DMS114 treated with DMSO at 0.1 percent for 48 hours (cell line): ENCODE results near the gene CEP290.
"Not testable (repeated sequence)": the region's sequence is repeated elsewhere in the genome, so short reads cannot be mapped to it uniquely, and the experiment has no call there.

ENCODE experiments used
- DNase-seq: peaks from one replicate; lab custom pipeline; 2025; ENCODE audit not compliant: unreplicated experiment; lab: John Stamatoyannopoulos, UW

Gene CEP290

DNA sequence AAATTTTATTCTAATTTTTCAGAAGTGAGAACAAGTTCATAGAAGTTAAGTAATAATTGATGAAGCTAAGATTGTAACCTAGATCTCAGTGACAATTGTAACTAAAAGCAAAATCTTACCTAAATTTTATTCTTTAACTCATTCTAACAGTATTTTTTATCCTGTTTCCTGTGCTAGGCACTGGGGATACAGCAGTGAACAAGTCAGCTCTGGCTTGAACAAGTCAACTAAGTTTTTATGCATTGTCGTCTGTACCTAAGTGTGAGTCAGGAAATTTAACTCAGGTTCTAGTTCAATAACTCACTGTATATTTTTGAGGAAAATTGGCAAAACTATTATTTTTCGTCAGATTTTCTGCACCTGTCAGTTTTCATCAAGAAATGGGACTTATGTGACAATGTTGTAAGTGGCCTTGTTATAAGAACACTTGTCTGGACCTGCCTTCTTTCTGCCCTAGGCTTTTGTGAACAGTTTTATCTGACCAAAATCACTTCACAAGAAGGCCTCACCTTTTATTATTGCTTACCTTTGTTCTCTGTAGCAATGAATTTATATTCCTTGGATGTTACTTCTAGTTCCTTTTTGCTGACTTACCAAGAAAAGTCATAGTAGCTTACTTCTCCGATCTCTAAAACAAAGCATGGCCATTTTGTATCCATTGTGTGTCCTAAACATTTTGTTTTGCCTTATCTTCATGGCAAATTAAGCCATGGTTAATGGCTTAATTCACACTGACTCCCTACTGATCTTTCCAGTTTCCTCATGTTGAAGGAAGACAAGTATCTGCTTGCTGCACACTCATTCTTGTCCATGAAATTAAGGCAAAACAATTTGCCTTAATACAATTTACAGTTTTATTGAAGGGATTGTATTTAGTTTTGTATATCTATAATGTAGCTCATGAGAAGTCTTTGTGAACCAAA lies 2.9 kb upstream of the CEP290 start:
- DNase-seq: no peak

GRCh38 chr12:88144037-88144436 lies 2.1 kb upstream of the CEP290 start:
- no peak for DNase-seq

- no peak for DNase-seq
Measured at GRCh38 chr12:88142610-88142991, 713 bp upstream of the CEP290 start.

DNA sequence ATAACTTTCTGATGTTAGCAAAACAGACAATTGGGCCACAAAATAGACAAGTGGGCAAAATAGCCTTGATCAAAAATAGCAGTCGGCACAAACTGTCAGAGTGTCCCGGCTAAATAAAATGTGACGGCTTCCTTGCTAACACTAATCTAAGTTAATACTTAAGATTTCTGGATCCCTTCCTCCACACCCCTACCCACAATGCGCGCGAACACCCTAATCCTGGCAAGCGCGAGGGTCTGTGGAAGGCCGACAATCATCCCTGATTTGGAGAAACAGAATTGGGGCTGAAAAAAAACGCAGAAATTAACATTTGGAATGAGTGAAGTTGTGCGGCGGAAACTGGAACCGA lies 489 bp downstream of the CEP290 start:
- no peak for DNase-seq

- DNase-seq: not testable (repeated sequence)
Measured at GRCh38 chr12:88139711-88140110, 2.2 kb downstream of the CEP290 start.

DNA sequence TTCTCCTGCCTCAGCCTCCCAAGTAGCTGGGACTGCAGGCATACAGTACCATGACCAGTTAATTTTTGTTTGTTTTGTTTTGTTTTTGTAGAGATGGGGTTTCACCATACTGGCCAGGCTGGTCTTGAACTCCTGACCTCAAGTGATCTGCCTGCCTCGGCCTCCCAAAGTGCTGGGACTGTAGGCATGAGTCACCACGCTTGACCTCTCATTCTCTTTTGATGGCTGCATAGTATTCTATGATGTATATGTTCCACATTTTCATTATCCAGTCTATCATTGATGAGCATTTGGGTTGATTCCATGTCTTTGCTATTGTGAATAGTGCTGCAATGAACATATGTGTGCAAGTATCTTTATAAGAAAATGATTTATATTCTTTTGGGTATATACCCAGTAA lies 8.7 kb downstream of the CEP290 start:
- DNase-seq: not testable (repeated sequence)

- no peak for DNase-seq
Measured at GRCh38 chr12:88132392-88132791, 9.5 kb downstream of the CEP290 start.

DNA sequence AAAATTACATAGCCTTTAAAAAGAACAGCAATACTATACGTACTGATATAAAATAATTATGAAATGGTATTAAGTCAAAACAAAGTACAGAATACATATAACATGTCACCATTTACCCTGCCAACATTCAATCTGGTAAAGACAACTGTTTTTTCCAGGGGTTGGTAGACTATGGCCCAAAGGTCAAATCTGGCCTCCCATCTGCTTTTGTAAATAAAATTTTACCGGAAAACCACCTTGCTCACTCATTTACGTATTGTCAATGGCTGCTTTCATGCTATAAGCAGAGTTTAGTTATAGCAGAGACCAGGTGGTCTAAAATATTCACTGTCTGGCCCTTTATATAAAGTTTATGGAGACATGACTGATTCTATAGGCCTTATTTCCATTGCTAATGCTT lies 14.0 kb downstream of the CEP290 start:
- DNase-seq: no peak

- DNase-seq: no peak
Measured at GRCh38 chr12:88127099-88127498, 14.8 kb downstream of the CEP290 start.

DNA sequence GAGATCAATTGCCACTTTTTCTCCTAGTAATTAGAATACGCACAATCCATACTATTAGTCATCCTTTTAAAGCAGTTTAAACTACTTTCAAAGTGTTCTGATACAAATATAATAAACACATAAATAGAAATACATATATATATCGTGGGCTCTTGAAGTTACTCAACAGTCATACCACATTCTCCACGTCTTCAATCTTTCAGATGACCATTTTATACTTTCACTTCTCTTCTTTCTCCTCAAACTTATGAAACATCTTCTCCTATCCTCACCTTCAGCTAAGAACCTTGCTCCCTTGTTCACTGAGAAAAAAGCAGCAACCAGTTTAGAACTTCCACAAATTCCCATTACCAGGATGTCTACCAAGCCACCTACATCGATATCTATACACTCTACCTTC lies 19.2 kb downstream of the CEP290 start:
- no peak for DNase-seq

- DNase-seq: no peak
Measured at GRCh38 chr12:88113871-88114270, 28.0 kb downstream of the CEP290 start.

DNA sequence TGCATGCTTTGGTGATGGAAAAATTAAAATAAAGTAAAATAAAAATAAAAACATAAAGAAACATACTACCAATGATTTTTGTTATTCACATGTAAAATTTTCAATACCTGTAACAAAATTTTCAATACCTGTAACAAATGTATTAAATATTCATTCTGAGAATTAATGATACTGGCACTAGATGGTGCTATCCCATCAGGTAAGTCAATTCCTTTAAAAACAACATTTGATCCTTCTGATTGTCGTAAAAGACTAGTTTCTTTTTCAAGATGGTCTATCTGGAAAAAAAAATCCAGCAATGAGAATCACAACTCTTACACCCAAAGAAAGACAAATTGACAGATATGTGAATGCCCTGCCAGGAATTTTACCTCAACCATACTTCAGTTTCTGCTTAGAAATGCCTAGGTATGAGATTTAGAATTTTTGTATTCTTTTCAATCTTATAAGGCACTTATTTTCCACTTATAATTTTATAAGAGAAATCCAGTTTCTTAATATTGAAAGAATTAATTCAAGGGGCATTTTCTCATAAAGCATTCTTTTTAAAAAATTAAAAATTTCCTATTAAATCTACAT lies 30.7 kb downstream of the CEP290 start:
- peak; percentile 40 for DNase-seq

DNA sequence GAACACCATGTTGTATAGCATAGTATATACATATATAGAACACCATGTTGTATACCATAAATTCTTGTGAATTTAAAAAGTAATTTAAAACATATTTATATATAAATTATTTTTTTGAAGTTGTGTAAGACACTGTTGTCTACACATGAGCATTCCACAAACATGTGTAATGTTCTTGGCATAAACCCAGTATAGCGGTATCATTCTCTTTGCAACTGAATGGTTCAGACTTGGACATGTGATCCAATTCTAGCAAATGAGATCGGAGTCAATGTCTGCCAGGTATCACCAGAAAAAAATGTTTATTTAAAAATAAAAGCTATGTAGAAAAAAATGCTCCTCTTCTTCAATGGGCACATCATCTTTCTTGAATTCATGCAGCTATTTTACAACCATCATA lies 33.9 kb downstream of the CEP290 start:
- DNase-seq: no peak

DNA sequence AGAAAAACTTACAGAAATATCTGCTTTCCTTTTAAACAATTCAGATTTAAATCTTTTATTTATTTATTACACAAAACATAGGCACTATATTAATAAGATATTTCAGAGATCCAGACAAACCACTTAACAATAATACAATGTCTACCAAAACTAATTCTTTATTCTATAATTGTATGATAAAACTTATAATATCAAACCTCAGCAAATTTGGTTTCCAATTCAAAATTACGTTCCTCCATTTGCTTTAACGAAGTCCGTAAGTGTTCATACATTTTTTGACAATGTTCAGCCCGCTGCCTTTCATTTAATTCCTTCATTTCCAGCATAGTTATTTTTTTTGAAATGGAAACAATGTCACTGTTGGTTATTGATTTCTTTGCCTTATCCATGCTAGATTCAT lies 48.3 kb downstream of the CEP290 start:
- no peak for DNase-seq

DNA sequence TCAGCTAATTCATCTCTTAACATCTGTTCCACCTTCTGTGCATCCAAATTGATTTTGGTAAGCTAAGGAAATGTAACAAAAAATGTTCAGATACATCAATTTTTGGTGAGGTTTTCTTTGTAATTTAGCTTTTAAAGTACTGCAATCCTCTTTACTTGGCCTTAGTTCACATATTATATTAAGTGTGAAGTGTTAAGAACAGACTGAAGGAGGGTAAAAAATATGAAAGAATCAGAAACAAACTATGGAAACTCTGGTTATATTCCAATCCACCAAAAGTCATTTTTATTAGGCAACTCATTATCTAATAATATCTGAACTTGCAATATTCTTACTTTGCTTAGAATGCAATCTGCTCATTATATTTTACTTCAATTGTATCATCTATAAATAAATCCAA lies 49.1 kb downstream of the CEP290 start:
- no peak for DNase-seq

GRCh38 chr12:88084210-88084609 lies 57.7 kb downstream of the CEP290 start:
- no peak for DNase-seq

DNA sequence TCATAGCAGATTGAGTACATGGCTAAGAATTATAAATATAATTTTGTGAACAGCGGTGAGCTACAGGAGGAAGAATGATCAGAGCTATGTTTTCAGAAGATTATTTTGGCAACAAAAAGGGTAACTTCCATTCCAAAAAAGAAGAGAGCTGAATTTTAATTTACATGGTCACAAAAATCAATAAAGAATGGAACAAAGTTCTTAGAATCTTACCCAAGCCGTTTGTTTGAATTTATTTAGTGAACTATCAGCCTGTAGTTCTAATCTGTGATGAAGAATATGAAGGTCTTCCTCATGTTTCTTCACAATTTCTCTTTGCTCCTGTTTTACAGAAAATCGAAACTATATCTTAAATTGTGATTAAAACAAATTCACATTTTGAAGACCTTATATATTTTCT lies 58.3 kb downstream of the CEP290 start:
- DNase-seq: no peak

- DNase-seq: no peak
Measured at GRCh38 chr12:88081247-88081646, 60.6 kb downstream of the CEP290 start.

- no peak for DNase-seq
Measured at GRCh38 chr12:88067301-88067700, 74.6 kb downstream of the CEP290 start.

GRCh38 chr12:88063375-88063774 lies 78.5 kb downstream of the CEP290 start:
- no peak for DNase-seq

- no peak for DNase-seq
Measured at GRCh38 chr12:88062474-88062873, 79.4 kb downstream of the CEP290 start.

- DNase-seq: no peak
Measured at GRCh38 chr12:88058719-88059077, 83.2 kb downstream of the CEP290 start.
